Spleen (tissue), 11 donors: ENCODE measurements around the gene CRIP1. TPM values are rescaled to one million over a fixed set of nuclear protein-coding genes. Genes with fewer than 3 reads are reported as not detected.
A peak's percentile ranks its signal among the peaks of the same experiment; 100 is the strongest.

ENCODE experiments used
- DNase-seq: peaks from one replicate; pipeline ENCODE4 v3.0.0-alpha.2; 2020
- H3K27ac ChIP-seq, 8 donors: fragments of 200-600 bp; sonication (generic) in 7 of 8; 1 replicate in 4 of 8; 2 replicates in 4 of 8; pipeline versions ENCODE4 v1.5.0 to v1.8.0; 2016 to 2021; ENCODE audit warnings: inconsistent platforms in 4 of 8, mild to moderate bottlenecking in 4 of 8, moderate library complexity in 1 of 8
- H3K27me3 ChIP-seq, 7 donors: fragments of 200-600 bp; sonication (generic) in 6 of 7; replicated peaks in 1 of 7; 1 replicate in 4 of 7; 2 replicates in 3 of 7; pipeline versions ENCODE4 v1.5.0 to v1.8.0; 2016 to 2021; ENCODE audit warnings: inconsistent platforms in 3 of 7, mild to moderate bottlenecking in 1 of 7
- H3K36me3 ChIP-seq, 6 donors: fragments of 200-600 bp; sonication (generic) in 5 of 6; 1 replicate in 4 of 6; 2 replicates in 2 of 6; pipeline versions ENCODE4 v1.5.0 to v1.8.0; 2016 to 2021; ENCODE audit warnings: inconsistent platforms in 2 of 6
- H3K4me1 ChIP-seq, 6 donors: fragments of 200-600 bp; sonication (generic) in 5 of 6; 1 replicate in 3 of 6; 2 replicates in 3 of 6; pipeline versions ENCODE4 v1.5.0 to v1.8.0; 2016 to 2021; ENCODE audit warnings: inconsistent platforms in 3 of 6
- H3K4me3 ChIP-seq, 8 donors: fragments of 200-600 bp; sonication (generic) in 7 of 8; 1 replicate in 4 of 8; 2 replicates in 4 of 8; pipeline versions ENCODE4 v1.5.0 to v1.8.0; 2016 to 2021; ENCODE audit warnings: inconsistent platforms in 4 of 8, mild to moderate bottlenecking in 4 of 8, moderate library complexity in 2 of 8
- H3K9me3 ChIP-seq, 8 donors: fragments of 200-600 bp; sonication (generic) in 7 of 8; 1 replicate in 4 of 8; 2 replicates in 4 of 8; pipeline versions ENCODE4 v1.5.0 to v1.8.0; 2016 to 2021; ENCODE audit warnings: inconsistent platforms in 4 of 8
- POLR2A ChIP-seq, 3 donors: fragments of 450-650 bp; IDR thresholded peaks; one replicate each; pipeline ENCODE4 v1.5.1; 2017; ENCODE audit warnings: antibody characterized with exemption in 3 of 3, mild to moderate bottlenecking in 1 of 3
- POLR2AphosphoS5 ChIP-seq, 3 donors: sonication (generic); formaldehyde crosslinking; IDR thresholded peaks; one replicate each; pipeline ENCODE4 v1.5.1; 2017; ENCODE audit warnings: antibody characterized with exemption in 3 of 3
- WGBS, 5 donors: extraction: QIAGEN DNeasy Blood & Tissue Kit in 3 of 5; methylation state at CpG; one replicate each; pipeline versions ENCODE4 v1.1.5 to v1.1.7; 2013 to 2018; 5-methylcytosine and 5-hydroxymethylcytosine counted together
- intact Hi-C: fragments of 100-400 bp; cut with DNase I; formaldehyde crosslinking; loops from one replicate; pipeline ENCODE4 v1.15.0; 2023; ENCODE audit warnings: low total_unique reads
- polyA plus RNA-seq, 3 donors: library from polyadenylated mRNA; stranded (reverse); fragments of 200-250 nt; gene quantifications; one replicate each; pipeline ENCODE4 v1.2.1, GENCODE V29; 2013
- total RNA-seq, 7 donors: library from RNA; depleted of rRNA in 3 of 7; stranded (reverse); fragments of >200 nt in 3 of 7; fragmentation: NEBNext Ultra II Directional in 4 of 7; extraction: Animal tissue kit (Norgen Biotek cat#: 25700) in 4 of 7; gene quantifications; one replicate each; pipeline versions ENCODE4 v1.1.0 to v1.2.1, GENCODE V29; 2016 to 2021
- TF ChIP-seq, protein P1 (sequence below), 11 experiments: fragments of 200-600 bp in 7 of 11; fragments of 450-650 bp in 4 of 11; sonication (generic) in 4 of 11; IDR thresholded peaks in 8 of 11; conservative IDR thresholded peaks in 3 of 11; 1 replicate in 7 of 11; 2 replicates in 4 of 11; pipeline versions ENCODE4 v1.4.0 to v1.8.0; 2016 to 2021; ENCODE audit warnings: antibody characterized with exemption in 11 of 11, inconsistent platforms in 4 of 11, mild to moderate bottlenecking in 1 of 11
- donor health status: healthy with polysubstance abuse.
- donor health status: DM: no; HTN: no; CAD: no; lungs with moderate emphysema.
- donor health status: DM: no; HTN: no; CAD: no.
- donor health status: Bipolar disorder and iron deficiency.
- donor health status: healthy.
- donor health status: DM: no; HTN: no; CAD: no.
- donor health status: DM: yes; HTN: yes; CAD: no.

The CRIP1 gene
- total and polyA plus RNA-seq, 10 donors = 20.5 to 349 (median 65.3) TPM

DNA sequence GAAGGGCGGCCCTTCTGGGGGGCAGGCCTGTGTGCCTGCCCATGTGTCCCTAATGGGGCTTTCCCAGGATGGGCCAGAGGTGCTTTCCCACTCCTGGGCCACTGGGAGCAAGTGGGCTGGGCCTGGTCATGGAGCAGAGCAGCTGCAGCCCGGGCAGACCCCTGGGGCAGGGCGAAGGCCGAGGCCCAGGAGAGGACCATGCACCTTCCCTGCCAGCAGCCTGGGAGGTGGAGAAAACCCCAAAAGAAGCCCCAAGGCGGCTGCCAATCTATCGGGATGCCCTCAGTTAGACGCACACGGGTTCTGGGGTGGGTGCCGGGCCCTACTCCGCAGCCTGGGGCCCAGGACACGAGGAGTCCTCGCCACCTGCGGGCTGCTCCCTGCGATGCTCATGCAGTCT, 28.1 kb upstream of the CRIP1 start:
- TF ChIP-seq POLR2AphosphoS5 (IDR thresholded peaks at IDR 0.05) (no peak), POLR2A (IDR thresholded peaks at IDR 0.05) (no peak)
- TF ChIP-seq, protein P1, sequence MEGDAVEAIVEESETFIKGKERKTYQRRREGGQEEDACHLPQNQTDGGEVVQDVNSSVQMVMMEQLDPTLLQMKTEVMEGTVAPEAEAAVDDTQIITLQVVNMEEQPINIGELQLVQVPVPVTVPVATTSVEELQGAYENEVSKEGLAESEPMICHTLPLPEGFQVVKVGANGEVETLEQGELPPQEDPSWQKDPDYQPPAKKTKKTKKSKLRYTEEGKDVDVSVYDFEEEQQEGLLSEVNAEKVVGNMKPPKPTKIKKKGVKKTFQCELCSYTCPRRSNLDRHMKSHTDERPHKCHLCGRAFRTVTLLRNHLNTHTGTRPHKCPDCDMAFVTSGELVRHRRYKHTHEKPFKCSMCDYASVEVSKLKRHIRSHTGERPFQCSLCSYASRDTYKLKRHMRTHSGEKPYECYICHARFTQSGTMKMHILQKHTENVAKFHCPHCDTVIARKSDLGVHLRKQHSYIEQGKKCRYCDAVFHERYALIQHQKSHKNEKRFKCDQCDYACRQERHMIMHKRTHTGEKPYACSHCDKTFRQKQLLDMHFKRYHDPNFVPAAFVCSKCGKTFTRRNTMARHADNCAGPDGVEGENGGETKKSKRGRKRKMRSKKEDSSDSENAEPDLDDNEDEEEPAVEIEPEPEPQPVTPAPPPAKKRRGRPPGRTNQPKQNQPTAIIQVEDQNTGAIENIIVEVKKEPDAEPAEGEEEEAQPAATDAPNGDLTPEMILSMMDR (IDR thresholded peaks at IDR 0.05 in 8 of 11, conservative IDR thresholded peaks at IDR 0.05 in 3 of 11) = no peak
- Histone ChIP-seq H3K27ac (no peak overlapping the region), H3K4me1 (peaks cover 0 to 11% (median 4%) of the 10 kb centered on the region in 6 donors), H3K4me3 (no peak overlapping the region), H3K9me3 (no peaks in the 10 kb centered on the region), H3K36me3 (peaks cover 0 to 89% (median 74%) of the 10 kb centered on the region in 6 donors), H3K27me3 (no peaks in the 10 kb centered on the region)
- WGBS, 5 donors = 77 to 87% (median 85%) methylated on average over 11 to 14 of the region's 14 CpGs
- intact Hi-C loops = no loop called here
- no peak for DNase-seq

DNA sequence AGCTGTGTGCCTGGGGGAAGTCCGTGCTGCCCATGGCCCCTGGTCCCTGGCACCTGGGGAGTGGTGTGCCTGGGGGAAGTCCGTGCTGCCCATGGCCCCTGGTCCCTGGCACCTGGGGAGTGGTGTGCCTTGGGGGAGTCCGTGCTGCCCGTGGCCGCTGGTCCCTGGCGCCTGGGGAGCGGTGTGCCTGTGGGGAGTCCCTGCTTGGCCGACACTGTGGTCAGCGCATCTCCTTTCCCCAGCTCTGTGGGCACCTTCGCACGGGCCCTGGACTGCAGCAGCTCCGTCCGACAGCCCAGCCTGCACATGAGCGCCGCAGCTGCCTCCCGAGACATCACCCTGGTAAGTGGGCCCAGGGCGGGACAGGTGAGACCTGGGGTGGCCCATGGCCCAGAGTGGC, 26.6 kb upstream of the CRIP1 start:
- Histone ChIP-seq H3K4me1 (peaks cover 0 to 13% (median 6%) of the 10 kb centered on the region in 6 donors), H3K36me3 (peaks cover 0 to 89% (median 73%) of the 10 kb centered on the region in 6 donors), H3K27me3 (no peaks in the 10 kb centered on the region), H3K27ac (no peak overlapping the region), H3K4me3 (no peak overlapping the region), H3K9me3 (no peaks in the 10 kb centered on the region)
- TF ChIP-seq POLR2A (IDR thresholded peaks at IDR 0.05) (no peak), POLR2AphosphoS5 (IDR thresholded peaks at IDR 0.05) (peak in 1 of 3 donors; percentile 7)
- 84 to 100% (median 94%) methylated on average over 3 to 17 of the region's 17 CpGs for WGBS, 5 donors
- DNase-seq = no peak
- intact Hi-C loops = no loop called here

DNA sequence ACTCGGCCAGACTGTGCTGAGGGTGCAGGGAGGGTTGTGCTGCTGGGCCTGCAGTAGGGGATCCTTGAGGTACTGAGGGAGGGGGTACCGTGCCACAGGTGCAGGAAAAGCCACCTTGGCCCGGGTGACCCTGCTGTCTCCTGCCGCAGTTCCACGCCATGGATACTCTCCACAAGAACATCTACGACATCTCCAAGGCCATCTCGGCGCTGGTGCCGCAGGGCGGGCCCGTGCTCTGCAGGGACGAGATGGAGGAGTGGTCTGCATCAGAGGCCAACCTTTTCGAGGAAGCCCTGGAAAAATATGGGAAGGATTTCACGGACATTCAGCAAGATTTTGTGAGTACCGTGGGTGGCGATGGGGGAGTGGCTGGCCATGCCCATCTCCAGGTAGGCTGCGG, 26.1 kb upstream of the CRIP1 start:
- peaks cover 0 to 89% (median 73%) of the 10 kb centered on the region in 6 donors for H3K36me3 ChIP-seq
- peaks cover 0 to 18% (median 8%) of the 10 kb centered on the region in 6 donors for H3K4me1 ChIP-seq
- no peak for DNase-seq
- no peak overlapping the region for H3K27ac ChIP-seq
- H3K27me3 ChIP-seq = no peaks in the 10 kb centered on the region
- no peak overlapping the region for H3K4me3 ChIP-seq
- TF ChIP-seq POLR2AphosphoS5 (IDR thresholded peaks at IDR 0.05) = peak in 1 of 3 donors; percentile 31
- TF ChIP-seq, protein P1 (IDR thresholded peaks at IDR 0.05 in 8 of 11, conservative IDR thresholded peaks at IDR 0.05 in 3 of 11) = no peak
- WGBS, 5 donors = 93 to 97% (median 95%) methylated on average over 14 to 17 of the region's 17 CpGs
- H3K9me3 ChIP-seq = no peaks in the 10 kb centered on the region
- intact Hi-C loops = no loop called here

DNA sequence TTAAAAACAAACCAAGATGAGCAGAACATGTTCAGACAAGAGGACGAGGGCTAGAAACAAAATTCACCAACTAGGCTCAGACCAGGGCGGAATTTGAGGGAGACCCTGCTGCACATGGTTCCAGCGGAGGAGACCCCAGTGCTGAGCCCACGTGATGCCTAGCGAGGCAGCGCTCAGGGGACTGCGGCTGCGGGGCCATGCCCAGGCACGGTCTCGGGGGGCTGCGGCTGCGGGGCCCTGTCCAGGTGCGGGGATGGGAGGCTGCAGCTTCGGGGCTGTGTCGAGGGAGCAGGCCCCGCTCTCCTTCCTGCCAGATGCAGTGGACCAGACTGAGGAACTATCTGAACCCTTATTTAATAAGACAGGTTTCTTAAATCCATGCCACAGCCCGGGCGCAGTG, 24.8 kb upstream of the CRIP1 start:
- Histone ChIP-seq H3K9me3 (no peaks in the 10 kb centered on the region), H3K27me3 (no peaks in the 10 kb centered on the region), H3K4me1 (peaks cover 0 to 23% (median 11%) of the 10 kb centered on the region in 6 donors), H3K36me3 (peaks cover 0 to 89% (median 69%) of the 10 kb centered on the region in 6 donors), H3K4me3 (no peak overlapping the region), H3K27ac (no peak overlapping the region)
- 95 to 98% (median 97%) methylated on average over 17 to 18 of the region's 18 CpGs for WGBS, 5 donors
- intact Hi-C loops = no loop called here
- TF ChIP-seq POLR2AphosphoS5 (IDR thresholded peaks at IDR 0.05) (no peak), POLR2A (IDR thresholded peaks at IDR 0.05) (no peak)
- TF ChIP-seq, protein P1 (IDR thresholded peaks at IDR 0.05 in 8 of 11, conservative IDR thresholded peaks at IDR 0.05 in 3 of 11) = no peak
- DNase-seq = no peak

DNA sequence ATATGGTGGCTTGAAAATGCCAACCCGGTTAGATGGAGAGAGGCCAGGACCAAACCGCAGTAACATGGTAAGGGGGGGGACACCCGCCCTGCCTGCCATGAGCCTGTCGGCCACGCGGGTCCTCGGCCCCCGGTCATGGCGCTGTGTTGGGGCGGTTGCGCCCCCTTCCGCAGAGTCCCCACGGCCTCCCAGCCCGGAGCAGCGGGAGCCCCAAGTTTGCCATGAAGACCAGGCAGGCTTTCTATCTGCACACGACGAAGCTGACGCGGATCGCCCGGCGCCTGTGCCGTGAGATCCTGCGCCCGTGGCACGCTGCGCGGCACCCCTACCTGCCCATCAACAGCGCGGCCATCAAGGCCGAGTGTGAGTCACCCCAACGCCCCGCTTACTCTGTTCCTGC, 22.2 kb upstream of the CRIP1 start:
- H3K27me3 ChIP-seq = no peaks in the 10 kb centered on the region
- no peaks in the 10 kb centered on the region for H3K9me3 ChIP-seq
- H3K4me1 ChIP-seq = peaks cover 0 to 25% (median 11%) of the 10 kb centered on the region in 6 donors
- peaks cover 0 to 96% (median 65%) of the 10 kb centered on the region in 6 donors for H3K36me3 ChIP-seq
- TF ChIP-seq POLR2A (IDR thresholded peaks at IDR 0.05) = no peak
- peak in 1 of 3 donors; percentile 45 for TF ChIP-seq POLR2AphosphoS5 (IDR thresholded peaks at IDR 0.05)
- 93 to 97% (median 94%) methylated on average over 19 to 33 of the region's 33 CpGs for WGBS, 5 donors
- no peak overlapping the region for H3K4me3 ChIP-seq
- intact Hi-C loops = no loop called here
- no peak for DNase-seq
- H3K27ac ChIP-seq = no peak overlapping the region
